CD4-positive, alpha-beta T cell (primary cell): ENCODE data around the gene CYP24A1. TPM values are rescaled to one million over a fixed set of nuclear protein-coding genes. Genes with fewer than 3 reads are reported as not detected.
A peak's percentile ranks its signal among the peaks of the same experiment; 100 is the strongest.

Source experiments
- ATAC-seq: fragments of 200-7000 bp; cut with Tn5 transposase; one replicate; pipeline ENCODE4 v1.10.0; 2022; ENCODE audit warnings: mild to moderate bottlenecking; ENCODE audit not compliant: poor library complexity
- CTCF ChIA-PET: fragments of 350-600 bp; sonication (Branson Sonifier 250); formaldehyde crosslinking; loops from one replicate; lab custom pipeline; 2021; ENCODE audit warnings: antibody characterized with exemption, inconsistent platforms; lab: Charles Lee
- POLR2A ChIA-PET: fragments of 350-600 bp; sonication (Branson Sonifier 250); formaldehyde crosslinking; loops from one replicate; lab custom pipeline; 2021; ENCODE audit warnings: antibody characterized with exemption, inconsistent platforms; lab: Charles Lee
- DNase-seq, 14 experiments: peaks; one replicate each; pipeline ENCODE4 v3.0.0-alpha.2; 2013 to 2020; ENCODE audit warnings: mixed read lengths in 2 of 14
- H3K27ac ChIP-seq, 2 donors: one replicate each; pipeline versions ENCODE4 v1.5.1 to v1.7.0; 2013; ENCODE audit warnings: low read length in 2 of 2, low read depth in 1 of 2, mild to moderate bottlenecking in 1 of 2
- H3K27me3 ChIP-seq, 2 experiments: 1 replicate in 1 of 2; 2 replicates in 1 of 2; pipeline versions ENCODE4 v1.6.1 to v1.7.0; 2013; ENCODE audit warnings: low read length in 2 of 2, control low read depth in 1 of 2, mild to moderate bottlenecking in 1 of 2, moderate library complexity in 1 of 2; ENCODE audit not compliant: insufficient read depth in 2 of 2, control insufficient read depth in 1 of 2
- H3K36me3 ChIP-seq: one replicate; pipeline ENCODE4 v1.6.1; 2013; ENCODE audit warnings: low read length, control low read depth; ENCODE audit not compliant: insufficient read depth
- H3K4me1 ChIP-seq: one replicate; pipeline ENCODE4 v1.6.1; 2013; ENCODE audit warnings: low read length, control low read depth; ENCODE audit not compliant: insufficient read depth
- H3K4me3 ChIP-seq: one replicate; pipeline ENCODE4 v1.5.1; 2013; ENCODE audit warnings: mild to moderate bottlenecking, low read length, moderate library complexity
- H3K9me3 ChIP-seq, 2 experiments: 1 replicate in 1 of 2; 2 replicates in 1 of 2; pipeline versions ENCODE4 v1.6.1 to v1.7.0; 2013; ENCODE audit warnings: low read length in 2 of 2, mild to moderate bottlenecking in 2 of 2, control low read depth in 1 of 2, moderate library complexity in 1 of 2; ENCODE audit not compliant: control insufficient read depth in 1 of 2, insufficient read depth in 1 of 2
- H3K27ac Mint-ChIP-seq: one replicate; pipeline ENCODE4 v1.8.0; 2020; ENCODE audit warnings: mixed read lengths
- H3K27me3 Mint-ChIP-seq: one replicate; pipeline ENCODE4 v1.8.0; 2021; ENCODE audit warnings: mixed read lengths
- H3K36me3 Mint-ChIP-seq: one replicate; pipeline ENCODE4 v1.8.0; 2021; ENCODE audit warnings: low read depth, mixed read lengths
- H3K4me1 Mint-ChIP-seq: one replicate; pipeline ENCODE4 v1.8.0; 2021; ENCODE audit warnings: low read depth, mixed read lengths
- H3K4me3 Mint-ChIP-seq: one replicate; pipeline ENCODE4 v1.8.0; 2020; ENCODE audit warnings: mild to moderate bottlenecking, mixed read lengths
- H3K9me3 Mint-ChIP-seq: one replicate; pipeline ENCODE4 v1.8.0; 2020; ENCODE audit warnings: mixed read lengths
- intact Hi-C, 2 experiments: fragments of 100-400 bp; cut with DNase I in 1 of 2; cut with micrococcal nuclease in 1 of 2; formaldehyde crosslinking; loops; one replicate each; pipeline versions ENCODE4 v1.15.1 to v1.9.0; 2023 to 2025; cut with DNase I, micrococcal nuclease
- total RNA-seq, 174 experiments: library from RNA in 2 of 174; stranded (reverse) in 2 of 174; gene quantifications; one replicate each; pipeline ENCODE4 v1.2.3 and lab custom pipeline; 2021 to 2026
- TF ChIP-seq, protein P1 (sequence below): fragments of 200-600 bp; IDR thresholded peaks from one replicate; pipeline ENCODE4 v1.8.0; 2022; ENCODE audit warnings: antibody characterized with exemption, mild to moderate bottlenecking

CYP24A1 gene
- total RNA-seq, 2 experiments from 2014 or later, result 0.56 to 1.0 TPM

GRCh38 chr20:54105653-54106052, 68.1 kb downstream of the CYP24A1 start:
- peaks cover 4% of the 10 kb centered on the region for H3K4me1 Mint-ChIP-seq
- H3K4me1 ChIP-seq, result no peaks in the 10 kb centered on the region
- H3K4me3 Mint-ChIP-seq, result no peak overlapping the region
- no peak overlapping the region for H3K27ac ChIP-seq
- POLR2A ChIA-PET, result no interaction called here
- ATAC-seq, result no peak
- H3K36me3 Mint-ChIP-seq, result no peaks in the 10 kb centered on the region
- H3K36me3 ChIP-seq, result no peaks in the 10 kb centered on the region
- TF ChIP-seq, protein P1, sequence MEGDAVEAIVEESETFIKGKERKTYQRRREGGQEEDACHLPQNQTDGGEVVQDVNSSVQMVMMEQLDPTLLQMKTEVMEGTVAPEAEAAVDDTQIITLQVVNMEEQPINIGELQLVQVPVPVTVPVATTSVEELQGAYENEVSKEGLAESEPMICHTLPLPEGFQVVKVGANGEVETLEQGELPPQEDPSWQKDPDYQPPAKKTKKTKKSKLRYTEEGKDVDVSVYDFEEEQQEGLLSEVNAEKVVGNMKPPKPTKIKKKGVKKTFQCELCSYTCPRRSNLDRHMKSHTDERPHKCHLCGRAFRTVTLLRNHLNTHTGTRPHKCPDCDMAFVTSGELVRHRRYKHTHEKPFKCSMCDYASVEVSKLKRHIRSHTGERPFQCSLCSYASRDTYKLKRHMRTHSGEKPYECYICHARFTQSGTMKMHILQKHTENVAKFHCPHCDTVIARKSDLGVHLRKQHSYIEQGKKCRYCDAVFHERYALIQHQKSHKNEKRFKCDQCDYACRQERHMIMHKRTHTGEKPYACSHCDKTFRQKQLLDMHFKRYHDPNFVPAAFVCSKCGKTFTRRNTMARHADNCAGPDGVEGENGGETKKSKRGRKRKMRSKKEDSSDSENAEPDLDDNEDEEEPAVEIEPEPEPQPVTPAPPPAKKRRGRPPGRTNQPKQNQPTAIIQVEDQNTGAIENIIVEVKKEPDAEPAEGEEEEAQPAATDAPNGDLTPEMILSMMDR, result no peak
- no peaks in the 10 kb centered on the region for H3K27me3 ChIP-seq
- H3K27ac Mint-ChIP-seq, result no peak overlapping the region
- no peak overlapping the region for H3K4me3 ChIP-seq
- no peaks in the 10 kb centered on the region for H3K9me3 Mint-ChIP-seq
- peaks cover 13% of the 10 kb centered on the region for H3K27me3 Mint-ChIP-seq
- intact Hi-C loops, result no loop called here
- no peak for DNase-seq
- CTCF ChIA-PET, result no interaction called here
- H3K9me3 ChIP-seq, result no peaks in the 10 kb centered on the region

DNA sequence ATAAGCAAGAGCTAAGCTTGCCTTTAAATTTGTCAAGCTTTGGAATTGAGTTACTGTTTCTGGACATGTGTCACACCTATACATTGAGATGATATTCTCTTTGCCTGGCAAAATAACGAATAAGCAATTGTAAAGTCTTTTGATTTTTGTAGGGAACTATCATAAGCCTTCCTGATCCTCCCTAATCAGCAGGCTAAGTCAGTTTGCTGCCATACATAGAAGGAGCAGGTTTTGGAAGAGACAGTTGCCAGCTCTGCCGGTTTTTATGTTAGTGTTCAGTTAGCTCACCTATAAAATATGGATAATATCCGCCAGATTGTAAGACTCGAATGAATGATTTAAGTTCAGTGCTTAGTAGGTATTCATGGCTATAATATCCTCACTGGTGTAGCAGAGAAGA, 69.0 kb downstream of the CYP24A1 start:
- DNase-seq (no peak), ATAC-seq (no peak)
- H3K4me3 ChIP-seq, result no peak overlapping the region
- H3K36me3 ChIP-seq, result no peaks in the 10 kb centered on the region
- H3K9me3 ChIP-seq, result no peaks in the 10 kb centered on the region
- no peaks in the 10 kb centered on the region for H3K27me3 ChIP-seq
- Mint-ChIP-seq H3K9me3 (no peaks in the 10 kb centered on the region), H3K4me3 (no peak overlapping the region), H3K36me3 (no peaks in the 10 kb centered on the region), H3K27me3 (peaks cover 13% of the 10 kb centered on the region), H3K27ac (no peak overlapping the region), H3K4me1 (peaks cover 4% of the 10 kb centered on the region)
- TF ChIP-seq, protein P1, result no peak
- intact Hi-C loops, result no loop called here
- H3K4me1 ChIP-seq, result no peaks in the 10 kb centered on the region
- CTCF ChIA-PET, result no interaction called here
- no peak overlapping the region for H3K27ac ChIP-seq
- POLR2A ChIA-PET, result no interaction called here

DNA sequence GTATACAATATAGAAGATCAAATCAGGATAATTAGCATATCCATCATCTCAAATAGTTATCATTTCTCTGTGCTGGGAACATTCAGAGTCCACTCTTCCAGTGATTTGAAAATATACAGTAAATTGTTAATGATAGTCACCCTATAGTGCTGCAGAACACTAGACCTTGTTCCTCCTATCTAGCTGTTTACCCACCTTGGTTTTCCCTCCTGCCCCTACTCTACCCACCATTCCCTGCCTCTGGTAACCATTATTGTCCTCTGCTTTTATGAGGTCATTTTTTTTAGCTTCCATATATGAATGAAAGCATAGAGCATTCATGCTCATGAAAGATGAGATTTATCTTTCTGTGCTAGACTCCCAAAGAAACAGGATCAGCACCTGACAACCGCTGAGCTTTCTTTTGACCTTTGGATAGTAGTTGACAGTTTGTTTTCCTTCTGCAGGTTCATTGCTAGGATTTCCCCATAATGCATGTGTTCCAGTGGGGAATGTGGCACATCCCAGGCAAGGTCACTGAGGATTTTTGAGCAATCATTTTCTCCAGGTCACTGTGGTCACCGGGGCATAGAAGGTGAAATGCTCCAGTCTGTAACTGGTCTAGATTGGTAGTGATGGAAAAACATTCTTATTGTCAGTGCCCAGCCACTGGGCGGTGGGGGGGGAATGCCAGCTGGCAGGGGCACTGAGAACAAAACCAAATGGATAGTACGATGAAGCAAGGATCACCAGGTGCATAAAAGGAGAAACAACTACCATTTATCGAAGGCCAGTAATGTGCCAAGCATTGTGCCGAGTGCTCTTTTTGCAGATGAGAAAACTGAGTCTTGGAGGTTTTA, 69.8 kb downstream of the CYP24A1 start:
- no peaks in the 10 kb centered on the region for H3K9me3 ChIP-seq
- TF ChIP-seq, protein P1, result peak; percentile 31
- DNase-seq (no peak), ATAC-seq (no peak)
- CTCF ChIA-PET, result interaction anchor here (1.2 to 1.6 kb wide), 5 partner anchors 17 to 104 kb away, joined by 3 to 7 read pairs (median 3); partner anchors contain the start of gene PFDN4
- Mint-ChIP-seq H3K9me3 (no peaks in the 10 kb centered on the region), H3K27ac (no peak overlapping the region), H3K4me1 (peaks cover 4% of the 10 kb centered on the region), H3K4me3 (no peak overlapping the region), H3K36me3 (no peaks in the 10 kb centered on the region), H3K27me3 (peaks cover 13% of the 10 kb centered on the region)
- intact Hi-C loops, result no loop called here
- POLR2A ChIA-PET, result interaction anchor here (1.0 kb wide), 1 partner anchor 12 kb away, joined by 3 read pairs; no protein-coding TSS in a partner anchor
- no peaks in the 10 kb centered on the region for H3K4me1 ChIP-seq
- no peaks in the 10 kb centered on the region for H3K27me3 ChIP-seq
- H3K4me3 ChIP-seq, result no peak overlapping the region
- H3K27ac ChIP-seq, result no peak overlapping the region
- no peaks in the 10 kb centered on the region for H3K36me3 ChIP-seq

Other genes with a start within 250 kb of the CYP24A1 start
- under 1 TPM; 0.20 to 0.27 TPM for gene BCAS1, start 103.4 kb downstream of the CYP24A1 start, total RNA-seq
- 10 to 100 TPM; 17.5 to 17.7 TPM for gene PFDN4, start 34.1 kb upstream of the CYP24A1 start, total RNA-seq